Astrocyte (in vitro differentiated cells and primary cell): ENCODE data around the gene FAM234B. TPM values are rescaled to one million over a fixed set of nuclear protein-coding genes. Genes with fewer than 3 reads are reported as not detected.

Experiments
- DNase-seq: peaks from one replicate; pipeline ENCODE4 v3.0.0-alpha.2; 2010; ENCODE audit warnings: low read depth
- FAIRE-seq: peaks from 2 replicates; lab custom pipeline; 2011; peaks lifted over from hg19 to GRCh38; lab: Jason Lieb, UNC
- H2AFZ ChIP-seq: 2 replicates; pipeline ENCODE4 v1.6.0; 2012; ENCODE audit warnings: low read depth, low read length, inconsistent platforms
- H3K27ac ChIP-seq: 2 replicates; pipeline ENCODE4 v1.5.1; 2011; ENCODE audit warnings: low read depth, low read length, inconsistent platforms
- H3K27me3 ChIP-seq: 2 replicates; pipeline ENCODE4 v1.6.0; 2011; ENCODE audit warnings: low read length, inconsistent platforms; ENCODE audit not compliant: insufficient read depth
- H3K36me3 ChIP-seq: 2 replicates; pipeline ENCODE4 v1.5.1; 2011; ENCODE audit warnings: low read length, inconsistent platforms; ENCODE audit not compliant: insufficient read depth
- H3K4me1 ChIP-seq: 2 replicates; pipeline ENCODE4 v1.5.1; 2011; ENCODE audit warnings: low read length, inconsistent platforms; ENCODE audit not compliant: insufficient read depth
- H3K4me2 ChIP-seq: 2 replicates; pipeline ENCODE4 v1.6.0; 2012; ENCODE audit warnings: low read length, inconsistent platforms
- H3K4me3 ChIP-seq: 2 replicates; pipeline ENCODE4 v1.5.1; 2011; ENCODE audit warnings: low read depth, mild to moderate bottlenecking, low read length, inconsistent platforms; ENCODE audit not compliant: insufficient read depth
- H3K79me2 ChIP-seq: 2 replicates; pipeline ENCODE4 v1.6.0; 2012; ENCODE audit warnings: mild to moderate bottlenecking, low read length, inconsistent platforms; ENCODE audit not compliant: insufficient read depth
- H3K9ac ChIP-seq: 2 replicates; pipeline ENCODE4 v1.6.0; 2012; ENCODE audit warnings: mild to moderate bottlenecking, low read length, inconsistent platforms
- H3K9me3 ChIP-seq: 2 replicates; pipeline ENCODE4 v1.5.1; 2012; ENCODE audit warnings: low read depth, mild to moderate bottlenecking, low read length, inconsistent platforms; ENCODE audit not compliant: insufficient read depth
- H4K20me1 ChIP-seq: 2 replicates; pipeline ENCODE4 v1.6.0; 2012; ENCODE audit warnings: low read length, inconsistent platforms; ENCODE audit not compliant: insufficient read depth
- H3K27ac Mint-ChIP-seq: one replicate; pipeline ENCODE4 v1.8.0; 2021; ENCODE audit warnings: mild to moderate bottlenecking, mixed read lengths; ENCODE audit not compliant: unreplicated experiment
- H3K27me3 Mint-ChIP-seq: one replicate; pipeline ENCODE4 v1.8.0; 2021; ENCODE audit warnings: low read depth, mixed read lengths; ENCODE audit not compliant: unreplicated experiment
- H3K36me3 Mint-ChIP-seq: one replicate; pipeline ENCODE4 v1.8.0; 2021; ENCODE audit warnings: low read depth, mixed read lengths; ENCODE audit not compliant: unreplicated experiment
- H3K4me1 Mint-ChIP-seq: one replicate; pipeline ENCODE4 v1.8.0; 2021; ENCODE audit warnings: low read depth, mixed read lengths; ENCODE audit not compliant: unreplicated experiment
- H3K4me3 Mint-ChIP-seq: one replicate; pipeline ENCODE4 v1.8.0; 2021; ENCODE audit warnings: mild to moderate bottlenecking, moderate library complexity, mixed read lengths; ENCODE audit not compliant: unreplicated experiment
- H3K9me3 Mint-ChIP-seq: one replicate; pipeline ENCODE4 v1.8.0; 2021; ENCODE audit warnings: mild to moderate bottlenecking, mixed read lengths; ENCODE audit not compliant: unreplicated experiment
- EZH2 ChIP-seq: IDR thresholded peaks from 2 replicates; pipeline ENCODE4 v1.6.1; 2012; ENCODE audit warnings: mild to moderate bottlenecking, low read length, inconsistent platforms; ENCODE audit not compliant: insufficient read depth
- total RNA-seq: library from RNA; stranded (reverse); gene quantifications from 2 replicates; pipeline ENCODE4 v1.2.1, GENCODE V29; 2021
- TF ChIP-seq, protein P1 (sequence below): IDR thresholded peaks from 2 replicates; pipeline ENCODE4 v1.5.1; 2011; ENCODE audit warnings: low read depth, mild to moderate bottlenecking, inconsistent platforms, low read length, moderate library complexity; ENCODE audit not compliant: insufficient read depth

Gene FAM234B
- total RNA-seq, 1 donor from 2014 or later: 6.2 TPM

DNA sequence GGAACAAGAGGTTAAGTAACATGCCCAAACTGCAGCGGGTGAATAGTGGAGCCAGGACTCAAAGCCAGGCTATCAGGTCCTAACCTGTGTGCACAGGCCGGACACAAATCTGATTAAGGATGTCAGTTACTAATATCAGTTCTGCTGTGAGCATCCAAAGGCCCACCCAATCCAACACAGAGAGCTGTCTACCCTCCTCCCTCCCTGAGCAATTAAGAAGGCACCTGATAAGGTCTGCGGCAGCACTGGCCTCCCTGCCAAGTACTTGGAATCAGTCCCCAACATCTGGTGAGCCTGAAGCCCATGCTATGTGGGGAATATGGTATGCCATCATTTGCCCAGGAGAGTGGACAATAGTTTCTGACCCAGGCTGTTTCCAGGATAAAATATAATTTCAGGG, 48.0 kb upstream of the FAM234B start:
- H2AFZ ChIP-seq: no peak overlapping the region
- Mint-ChIP-seq H3K9me3 (no peaks in the 10 kb centered on the region), H3K27me3 (no peaks in the 10 kb centered on the region), H3K4me3 (no peak overlapping the region), H3K4me1 (peaks cover 20% of the 10 kb centered on the region), H3K36me3 (no peaks in the 10 kb centered on the region), H3K27ac (no peak overlapping the region)
- peaks cover 16% of the 10 kb centered on the region for H3K4me1 ChIP-seq
- no peaks in the 10 kb centered on the region for H3K9me3 ChIP-seq
- FAIRE-seq (no peak), DNase-seq (no peak)
- H4K20me1 ChIP-seq: peaks cover 5% of the 10 kb centered on the region
- TF ChIP-seq, protein P1, sequence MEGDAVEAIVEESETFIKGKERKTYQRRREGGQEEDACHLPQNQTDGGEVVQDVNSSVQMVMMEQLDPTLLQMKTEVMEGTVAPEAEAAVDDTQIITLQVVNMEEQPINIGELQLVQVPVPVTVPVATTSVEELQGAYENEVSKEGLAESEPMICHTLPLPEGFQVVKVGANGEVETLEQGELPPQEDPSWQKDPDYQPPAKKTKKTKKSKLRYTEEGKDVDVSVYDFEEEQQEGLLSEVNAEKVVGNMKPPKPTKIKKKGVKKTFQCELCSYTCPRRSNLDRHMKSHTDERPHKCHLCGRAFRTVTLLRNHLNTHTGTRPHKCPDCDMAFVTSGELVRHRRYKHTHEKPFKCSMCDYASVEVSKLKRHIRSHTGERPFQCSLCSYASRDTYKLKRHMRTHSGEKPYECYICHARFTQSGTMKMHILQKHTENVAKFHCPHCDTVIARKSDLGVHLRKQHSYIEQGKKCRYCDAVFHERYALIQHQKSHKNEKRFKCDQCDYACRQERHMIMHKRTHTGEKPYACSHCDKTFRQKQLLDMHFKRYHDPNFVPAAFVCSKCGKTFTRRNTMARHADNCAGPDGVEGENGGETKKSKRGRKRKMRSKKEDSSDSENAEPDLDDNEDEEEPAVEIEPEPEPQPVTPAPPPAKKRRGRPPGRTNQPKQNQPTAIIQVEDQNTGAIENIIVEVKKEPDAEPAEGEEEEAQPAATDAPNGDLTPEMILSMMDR: no peak
- no peak for TF ChIP-seq EZH2
- H3K36me3 ChIP-seq: no peaks in the 10 kb centered on the region
- no peak overlapping the region for H3K27ac ChIP-seq
- no peak overlapping the region for H3K4me3 ChIP-seq
- H3K9ac ChIP-seq: no peak overlapping the region
- H3K4me2 ChIP-seq: no peak overlapping the region
- peaks cover 21% of the 10 kb centered on the region for H3K79me2 ChIP-seq
- H3K27me3 ChIP-seq: no peaks in the 10 kb centered on the region

DNA sequence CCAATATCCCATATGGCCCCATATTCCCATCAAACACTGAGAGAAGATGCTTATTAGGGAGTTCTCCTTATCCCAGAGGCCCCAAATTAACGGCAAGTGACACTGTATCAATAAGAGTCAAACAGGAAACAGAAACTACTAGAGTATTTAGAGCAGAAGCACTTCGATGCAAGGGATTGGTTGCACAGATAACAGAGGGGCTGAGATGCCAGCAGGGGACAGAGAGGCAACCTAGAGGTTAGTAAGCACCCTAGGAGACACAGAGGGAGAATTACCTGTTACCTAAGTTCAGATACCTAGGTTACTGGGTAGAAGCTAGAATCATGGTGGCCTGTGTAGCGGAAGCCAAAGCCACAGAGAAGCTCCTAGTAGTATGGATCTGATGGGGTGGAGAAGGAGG, 47.0 kb upstream of the FAM234B start:
- H3K36me3 Mint-ChIP-seq: no peaks in the 10 kb centered on the region

DNA sequence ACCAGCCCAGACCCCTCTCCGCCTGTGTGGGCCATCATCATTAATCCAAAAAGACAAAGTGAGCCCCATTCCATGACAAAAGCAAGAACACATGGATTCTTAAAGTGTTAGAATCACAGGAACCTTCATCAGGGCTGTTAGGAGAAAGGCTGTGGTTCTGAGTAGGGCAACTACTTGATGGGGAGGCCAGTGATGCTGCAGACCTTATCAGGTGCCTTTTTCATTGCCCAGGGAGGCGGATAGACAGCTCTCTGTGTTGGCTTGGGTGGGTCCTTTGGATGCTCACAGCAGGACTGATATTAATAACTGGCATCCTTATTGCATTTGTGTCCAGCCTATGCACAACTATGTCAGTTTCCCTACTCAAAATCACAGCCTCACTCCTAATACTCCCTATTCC, 46.4 kb upstream of the FAM234B start:
- H3K9ac ChIP-seq: no peak overlapping the region
- Mint-ChIP-seq H3K9me3 (no peaks in the 10 kb centered on the region), H3K36me3 (no peaks in the 10 kb centered on the region), H3K27me3 (no peaks in the 10 kb centered on the region), H3K4me3 (no peak overlapping the region), H3K4me1 (peaks cover 11% of the 10 kb centered on the region), H3K27ac (no peak overlapping the region)
- H3K4me2 ChIP-seq: no peak overlapping the region
- H4K20me1 ChIP-seq: peaks cover 5% of the 10 kb centered on the region
- peaks cover 24% of the 10 kb centered on the region for H3K79me2 ChIP-seq
- no peak for TF ChIP-seq EZH2
- TF ChIP-seq, protein P1: no peak
- no peaks in the 10 kb centered on the region for H3K9me3 ChIP-seq
- no peak overlapping the region for H3K27ac ChIP-seq
- FAIRE-seq (no peak), DNase-seq (no peak)
- H3K4me1 ChIP-seq: peaks cover 20% of the 10 kb centered on the region
- no peaks in the 10 kb centered on the region for H3K27me3 ChIP-seq
- no peaks in the 10 kb centered on the region for H3K36me3 ChIP-seq
- no peak overlapping the region for H3K4me3 ChIP-seq
- H2AFZ ChIP-seq: no peak overlapping the region

More for the DNA sequence above, 47.0 kb upstream of the FAM234B start:
- Histone ChIP-seq H3K27ac (no peak overlapping the region), H3K9ac (no peak overlapping the region), H3K4me1 (peaks cover 20% of the 10 kb centered on the region), H2AFZ (no peak overlapping the region), H3K79me2 (peaks cover 24% of the 10 kb centered on the region), H3K4me3 (no peak overlapping the region), H3K9me3 (no peaks in the 10 kb centered on the region), H3K4me2 (no peak overlapping the region), H3K36me3 (no peaks in the 10 kb centered on the region), H4K20me1 (peaks cover 5% of the 10 kb centered on the region), H3K27me3 (no peaks in the 10 kb centered on the region)
- Mint-ChIP-seq H3K27ac (no peak overlapping the region), H3K4me1 (peaks cover 16% of the 10 kb centered on the region), H3K4me3 (no peak overlapping the region), H3K9me3 (no peaks in the 10 kb centered on the region), H3K27me3 (no peaks in the 10 kb centered on the region)
- FAIRE-seq (no peak), DNase-seq (no peak)
- no peak for TF ChIP-seq EZH2
- TF ChIP-seq, protein P1: no peak
